Naive thymus-derived CD8-positive, alpha-beta T cell (primary cell): ENCODE results near the gene RBM15B. TPM values are rescaled to one million over a fixed set of nuclear protein-coding genes. Genes with fewer than 3 reads are reported as not detected.
A peak's percentile ranks its signal among the peaks of the same experiment; 100 is the strongest.
"Not testable (repeated sequence)": the region's sequence is repeated elsewhere in the genome, so short reads cannot be mapped to it uniquely, and the experiment has no call there.

ENCODE experiments used
- ATAC-seq, 2 donors: fragments of 150-1000 bp; cut with Tn5 transposase in 1 of 2; sonication (Bioruptor Pico), chemical (Tn5 transposase) in 1 of 2; 1 replicate in 1 of 2; 2 replicates in 1 of 2; pipeline ENCODE4 v1.10.0; 2021; ENCODE audit warnings: mild to moderate bottlenecking in 2 of 2, moderate library complexity in 2 of 2
- POLR2A ChIA-PET: fragments of 350-600 bp; sonication (Branson Sonifier 250); formaldehyde crosslinking; loops from one replicate; lab custom pipeline; 2021; ENCODE audit warnings: antibody characterized with exemption; lab: Charles Lee
- DNase-seq, 10 donors: peaks; one replicate each; pipeline versions ENCODE4 v3.0.0 to v3.0.0-alpha.2; 2020 to 2022
- H3K27ac Mint-ChIP-seq, 10 donors: one replicate each; pipeline ENCODE4 v1.8.0; 2020 to 2022; ENCODE audit warnings: mild to moderate bottlenecking in 10 of 10, mixed read lengths in 10 of 10, moderate library complexity in 4 of 10, inconsistent platforms in 1 of 10
- H3K27me3 Mint-ChIP-seq, 5 donors: one replicate each; pipeline ENCODE4 v1.8.0; 2021 to 2022; ENCODE audit warnings: mixed read lengths in 5 of 5
- H3K36me3 Mint-ChIP-seq, 3 donors: one replicate each; pipeline ENCODE4 v1.8.0; 2020 to 2022; ENCODE audit warnings: mixed read lengths in 3 of 3, mild to moderate bottlenecking in 2 of 3, inconsistent platforms in 1 of 3
- H3K4me1 Mint-ChIP-seq, 4 donors: one replicate each; pipeline ENCODE4 v1.8.0; 2021 to 2022; ENCODE audit warnings: mixed read lengths in 4 of 4
- H3K4me3 Mint-ChIP-seq, 10 donors: one replicate each; pipeline ENCODE4 v1.8.0; 2020 to 2022; ENCODE audit warnings: mild to moderate bottlenecking in 10 of 10, mixed read lengths in 10 of 10, moderate library complexity in 6 of 10, inconsistent platforms in 1 of 10
- H3K9me3 Mint-ChIP-seq, 9 donors: one replicate each; pipeline ENCODE4 v1.8.0; 2020 to 2022; ENCODE audit warnings: mixed read lengths in 9 of 9, mild to moderate bottlenecking in 3 of 9, inconsistent platforms in 1 of 9, moderate library complexity in 1 of 9
- polyA plus RNA-seq, 3 donors: library from polyadenylated mRNA; unstranded; fragments of 300-500 nt; fragmentation: Illumina TruSeq; gene quantifications; one replicate each; pipeline ENCODE4 v1.2.3, GENCODE V29; 2021
- total RNA-seq, 8 experiments: library from RNA in 2 of 8; stranded (reverse) in 2 of 8; gene quantifications; one replicate each; pipeline ENCODE4 v1.2.3 and lab custom pipeline; 2021 to 2026

RBM15B gene
- total and polyA plus RNA-seq, 5 experiments from 2014 or later, result 12.9 to 42.0 (median 27.3) TPM

- no peak for ATAC-seq
- H3K9me3 Mint-ChIP-seq, result peaks cover 0 to 10% (median 0%) of the 10 kb centered on the region in 9 donors
- H3K27ac Mint-ChIP-seq, result peak overlapping the region in 1 of 10 donors; percentile 3
- DNase-seq, result peak in 1 of 10 donors; percentile 28
- peaks cover 0 to 3% (median 0%) of the 10 kb centered on the region in 5 donors for H3K27me3 Mint-ChIP-seq
- POLR2A ChIA-PET, result no interaction called here
- H3K36me3 Mint-ChIP-seq, result peaks cover 3 to 20% (median 7%) of the 10 kb centered on the region in 3 donors
- no peaks in the 10 kb centered on the region for H3K4me1 Mint-ChIP-seq
- no peak overlapping the region for H3K4me3 Mint-ChIP-seq
These were observed 30.3 kb upstream of the RBM15B start for GRCh38 chr3:51360806-51361205.

- H3K27ac Mint-ChIP-seq, result no peak overlapping the region
- no peak overlapping the region for H3K4me3 Mint-ChIP-seq
- no peaks in the 10 kb centered on the region for H3K4me1 Mint-ChIP-seq
- peaks cover 3 to 18% (median 9%) of the 10 kb centered on the region in 3 donors for H3K36me3 Mint-ChIP-seq
- ATAC-seq, result no peak
- peaks cover 0 to 10% (median 0%) of the 10 kb centered on the region in 9 donors for H3K9me3 Mint-ChIP-seq
- DNase-seq, result peak in 1 of 10 donors; percentile 31
- peaks cover 0 to 5% (median 0%) of the 10 kb centered on the region in 5 donors for H3K27me3 Mint-ChIP-seq
- POLR2A ChIA-PET, result interaction anchor here (0.5 kb wide), 1 partner anchor 124 kb away, joined by 3 read pairs; no protein-coding TSS in a partner anchor
These were observed 29.3 kb upstream of the RBM15B start for GRCh38 chr3:51361746-51362145.

GRCh38 chr3:51362476-51362875 lies 28.6 kb upstream of the RBM15B start:
- Mint-ChIP-seq H3K9me3 (peaks cover 0 to 10% (median 0%) of the 10 kb centered on the region in 9 donors), H3K36me3 (peaks cover 3 to 22% (median 9%) of the 10 kb centered on the region in 3 donors), H3K4me3 (no peak overlapping the region), H3K27ac (no peak overlapping the region), H3K27me3 (peaks cover 0 to 9% (median 0%) of the 10 kb centered on the region in 5 donors), H3K4me1 (no peaks in the 10 kb centered on the region)
- DNase-seq, result peak in 1 of 10 donors; percentile 24
- ATAC-seq, result no peak
- POLR2A ChIA-PET, result interaction anchor here (0.5 kb wide), 1 partner anchor 123 kb away, joined by 3 read pairs; no protein-coding TSS in a partner anchor

- not testable (repeated sequence) for H3K4me3 Mint-ChIP-seq, ATAC-seq, H3K27me3 Mint-ChIP-seq, H3K9me3 Mint-ChIP-seq, H3K27ac Mint-ChIP-seq, H3K4me1 Mint-ChIP-seq
- peak in 1 of 10 donors; percentile 10 for DNase-seq
- POLR2A ChIA-PET, result interaction anchor here (1.3 kb wide), 1 partner anchor 10 kb away, joined by 3 read pairs; no protein-coding TSS in a partner anchor
- H3K36me3 Mint-ChIP-seq, result peaks cover 0 to 15% (median 6%) of the 10 kb centered on the region in 3 donors
These were observed 22.8 kb upstream of the RBM15B start for GRCh38 chr3:51368276-51368675.

- POLR2A ChIA-PET, result interaction anchor here (1.1 kb wide), 1 partner anchor 400 kb away, joined by 3 read pairs; no protein-coding TSS in a partner anchor
- ATAC-seq (peak; percentile 44 to 53), DNase-seq (peak in 8 of 10 donors; percentile 30 to 72 (median 50))
- H3K27ac Mint-ChIP-seq, result peak overlapping the region in 1 of 10 donors; percentile 70
- H3K4me3 Mint-ChIP-seq, result no peak overlapping the region
- no peaks in the 10 kb centered on the region for H3K9me3 Mint-ChIP-seq
- H3K4me1 Mint-ChIP-seq, result peaks cover 0 to 6% (median 3%) of the 10 kb centered on the region in 4 donors
- H3K36me3 Mint-ChIP-seq, result peaks cover 0 to 10% (median 3%) of the 10 kb centered on the region in 3 donors
- peaks cover 0 to 4% (median 0%) of the 10 kb centered on the region in 5 donors for H3K27me3 Mint-ChIP-seq
These were observed 19.0 kb upstream of the RBM15B start for GRCh38 chr3:51371943-51372557.

- H3K4me3 Mint-ChIP-seq, result no peak overlapping the region
- POLR2A ChIA-PET, result no interaction called here
These were observed 17.2 kb upstream of the RBM15B start for GRCh38 chr3:51373658-51374421.

GRCh38 chr3:51374456-51374855 lies 16.6 kb upstream of the RBM15B start:
- H3K4me1 Mint-ChIP-seq, result peaks cover 8 to 14% (median 9%) of the 10 kb centered on the region in 4 donors
- DNase-seq, result peak in 1 of 10 donors; percentile 51
- POLR2A ChIA-PET, result no interaction called here

More at GRCh38 chr3:51373658-51374421, 17.2 kb upstream of the RBM15B start:
- Mint-ChIP-seq H3K9me3 (no peaks in the 10 kb centered on the region), H3K4me1 (peaks cover 2 to 8% (median 5%) of the 10 kb centered on the region in 4 donors), H3K27ac (peak overlapping the region in 1 of 10 donors; percentile 86), H3K27me3 (peaks cover 0 to 2% (median 0%) of the 10 kb centered on the region in 5 donors), H3K36me3 (no peaks in the 10 kb centered on the region)
- peak in 1 of 10 donors; percentile 8 for DNase-seq
- no peak for ATAC-seq

GRCh38 chr3:51375136-51375535 lies 15.9 kb upstream of the RBM15B start:
- Mint-ChIP-seq H3K9me3 (no peaks in the 10 kb centered on the region), H3K27ac (no peak overlapping the region), H3K4me1 (peaks cover 11 to 18% (median 12%) of the 10 kb centered on the region in 4 donors), H3K36me3 (no peaks in the 10 kb centered on the region), H3K4me3 (no peak overlapping the region), H3K27me3 (peaks cover 0 to 2% (median 0%) of the 10 kb centered on the region in 5 donors)
- peak in 1 of 10 donors; percentile 9 for DNase-seq
- POLR2A ChIA-PET, result no interaction called here
- ATAC-seq, result no peak

More at GRCh38 chr3:51374456-51374855, 16.6 kb upstream of the RBM15B start:
- H3K9me3 Mint-ChIP-seq, result no peaks in the 10 kb centered on the region
- ATAC-seq, result no peak
- H3K36me3 Mint-ChIP-seq, result no peaks in the 10 kb centered on the region
- no peak overlapping the region for H3K27ac Mint-ChIP-seq
- peaks cover 0 to 2% (median 0%) of the 10 kb centered on the region in 5 donors for H3K27me3 Mint-ChIP-seq
- no peak overlapping the region for H3K4me3 Mint-ChIP-seq

GRCh38 chr3:51375571-51375970 lies 15.5 kb upstream of the RBM15B start:
- ATAC-seq (no peak), DNase-seq (peak in 1 of 10 donors; percentile 10)
- no peaks in the 10 kb centered on the region for H3K36me3 Mint-ChIP-seq
- H3K27me3 Mint-ChIP-seq, result peaks cover 0 to 2% (median 0%) of the 10 kb centered on the region in 5 donors
- no peaks in the 10 kb centered on the region for H3K9me3 Mint-ChIP-seq
- POLR2A ChIA-PET, result no interaction called here
- H3K4me1 Mint-ChIP-seq, result peaks cover 11 to 18% (median 12%) of the 10 kb centered on the region in 4 donors
- no peak overlapping the region for H3K4me3 Mint-ChIP-seq
- peak overlapping the region in 2 of 10 donors; percentile 41 to 57 for H3K27ac Mint-ChIP-seq

GRCh38 chr3:51378065-51378464 lies 13.0 kb upstream of the RBM15B start:
- no peaks in the 10 kb centered on the region for H3K9me3 Mint-ChIP-seq
- peak overlapping the region in 1 of 10 donors; percentile 46 for H3K27ac Mint-ChIP-seq
- no peak for ATAC-seq
- H3K27me3 Mint-ChIP-seq, result peaks cover 0 to 2% (median 0%) of the 10 kb centered on the region in 5 donors
- H3K36me3 Mint-ChIP-seq, result no peaks in the 10 kb centered on the region
- POLR2A ChIA-PET, result interaction anchor here (0.8 to 0.9 kb wide), 2 partner anchors 9 to 1029 kb away, joined by 3 read pairs; no protein-coding TSS in a partner anchor
- peaks cover 9 to 19% (median 11%) of the 10 kb centered on the region in 4 donors for H3K4me1 Mint-ChIP-seq
- no peak overlapping the region for H3K4me3 Mint-ChIP-seq
- DNase-seq, result peak in 1 of 10 donors; percentile 8

GRCh38 chr3:51378726-51379125 lies 12.4 kb upstream of the RBM15B start:
- DNase-seq (peak in 1 of 10 donors; percentile 43), ATAC-seq (no peak)
- peaks cover 9 to 24% (median 17%) of the 10 kb centered on the region in 4 donors for H3K4me1 Mint-ChIP-seq
- H3K36me3 Mint-ChIP-seq, result no peaks in the 10 kb centered on the region
- peak overlapping the region in 6 of 10 donors; percentile 7 to 87 (median 57) for H3K27ac Mint-ChIP-seq
- peaks cover 0 to 1% (median 0%) of the 10 kb centered on the region in 5 donors for H3K27me3 Mint-ChIP-seq
- POLR2A ChIA-PET, result no interaction called here
- no peak overlapping the region for H3K4me3 Mint-ChIP-seq
- no peaks in the 10 kb centered on the region for H3K9me3 Mint-ChIP-seq

GRCh38 chr3:51379301-51379700 lies 11.8 kb upstream of the RBM15B start:
- H3K4me1 Mint-ChIP-seq, result peaks cover 9 to 29% (median 22%) of the 10 kb centered on the region in 4 donors
- H3K4me3 Mint-ChIP-seq, result peak overlapping the region in 4 of 10 donors; percentile 28 to 41 (median 33)
- ATAC-seq, result peak in 1 of 2 donors; percentile 42
- H3K36me3 Mint-ChIP-seq, result no peaks in the 10 kb centered on the region
- H3K27me3 Mint-ChIP-seq, result no peaks in the 10 kb centered on the region
- H3K27ac Mint-ChIP-seq, result peak overlapping the region in 8 of 10 donors; percentile 38 to 87 (median 54)
- H3K9me3 Mint-ChIP-seq, result no peaks in the 10 kb centered on the region
- peak in 1 of 10 donors; percentile 51 for DNase-seq
- POLR2A ChIA-PET, result interaction anchor here (0.6 kb wide), 1 partner anchor 1540 kb away, joined by 3 read pairs; no protein-coding TSS in a partner anchor
